Thyroid gland (tissue), 4 donors: ENCODE measurements around the gene RNASE1. TPM values are rescaled to one million over a fixed set of nuclear protein-coding genes. Genes with fewer than 3 reads are reported as not detected.
A peak's percentile ranks its signal among the peaks of the same experiment; 100 is the strongest.
"Not testable (repeated sequence)": the region's sequence is repeated elsewhere in the genome, so short reads cannot be mapped to it uniquely, and the experiment has no call there.

Source experiments
- DNase-seq, 2 donors: peaks; one replicate each; pipeline ENCODE4 v3.0.0-alpha.2; 2019
- H3K27ac ChIP-seq, 3 donors: fragments of 200-600 bp; sonication (generic); 1 replicate in 2 of 3; 2 replicates in 1 of 3; pipeline ENCODE4 v1.5.1; 2016 to 2019; ENCODE audit warnings: mild to moderate bottlenecking in 1 of 3, moderate library complexity in 1 of 3
- H3K27me3 ChIP-seq: fragments of 200-600 bp; sonication (generic); one replicate; pipeline ENCODE4 v1.5.1; 2019
- H3K36me3 ChIP-seq, 2 donors: fragments of 200-600 bp; sonication (generic); one replicate each; pipeline ENCODE4 v1.5.1; 2016 to 2019
- H3K4me1 ChIP-seq, 2 donors: fragments of 200-600 bp; sonication (generic); one replicate each; pipeline ENCODE4 v1.5.1; 2017 to 2019
- H3K4me3 ChIP-seq, 3 donors: fragments of 200-600 bp; sonication (generic); replicated peaks in 1 of 3; 1 replicate in 2 of 3; 2 replicates in 1 of 3; pipeline ENCODE4 v1.5.1; 2016; ENCODE audit warnings: mild to moderate bottlenecking in 1 of 3
- H3K9me3 ChIP-seq: fragments of 200-600 bp; sonication (generic); one replicate; pipeline ENCODE4 v1.5.1; 2017
- CTCF ChIP-seq, 6 experiments: fragments of 200-600 bp in 3 of 6; fragments of 450-650 bp in 3 of 6; sonication (generic) in 3 of 6; IDR thresholded peaks; one replicate each; pipeline ENCODE4 v1.5.1; 2016 to 2019; ENCODE audit warnings: antibody characterized with exemption in 6 of 6, mild to moderate bottlenecking in 2 of 6, inconsistent platforms in 1 of 6, moderate library complexity in 1 of 6
- POLR2A ChIP-seq, 2 donors: fragments of 450-650 bp; IDR thresholded peaks; one replicate each; pipeline ENCODE4 v1.6.1; 2017; ENCODE audit warnings: antibody characterized with exemption in 2 of 2, mild to moderate bottlenecking in 2 of 2, moderate library complexity in 1 of 2
- WGBS, 2 donors: methylation state at CpG; one replicate each; pipeline ENCODE4 v1.1.5; 2017; 5-methylcytosine and 5-hydroxymethylcytosine counted together
- intact Hi-C: fragments of 100-400 bp; cut with DNase I; formaldehyde crosslinking; loops from one replicate; pipeline ENCODE4 v1.15.1; 2023
- total RNA-seq, 4 donors: library from RNA; depleted of rRNA; stranded (reverse); fragments of >200 nt; gene quantifications; one replicate each; pipeline ENCODE4 v1.2.3, GENCODE V29; 2016

Gene RNASE1
- total RNA-seq, 4 donors from 2014 or later = 69.0 to 208 (median 133) TPM

DNA sequence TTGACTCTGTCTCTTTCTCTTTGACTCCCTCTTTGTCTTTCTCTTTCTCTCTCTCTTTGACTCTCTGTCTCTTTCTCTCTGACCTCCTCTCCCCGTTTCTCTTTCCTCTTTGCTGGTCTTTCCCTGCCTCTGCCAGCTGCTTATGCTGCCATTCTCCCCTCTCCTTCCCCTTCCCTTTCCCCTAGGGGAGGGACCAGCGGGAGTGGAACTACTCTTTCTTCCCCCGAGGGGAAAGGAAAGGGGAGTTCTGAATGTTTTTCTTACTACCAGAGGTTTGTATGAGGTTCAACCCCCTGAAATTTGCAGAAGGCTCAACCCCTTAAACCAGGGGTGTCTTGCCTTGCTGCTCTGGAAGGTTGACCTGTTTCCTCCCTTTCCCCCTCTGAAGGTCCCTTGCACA is 24.7 kb upstream of the RNASE1 start:
- no peaks in the 10 kb centered on the region for H3K27me3 ChIP-seq
- no peaks in the 10 kb centered on the region for H3K9me3 ChIP-seq
- no peaks in the 10 kb centered on the region for H3K36me3 ChIP-seq
- no peak overlapping the region for H3K4me3 ChIP-seq
- H3K27ac ChIP-seq = no peak overlapping the region
- DNase-seq = no peak
- no peaks in the 10 kb centered on the region for H3K4me1 ChIP-seq
- TF ChIP-seq CTCF (IDR thresholded peaks at IDR 0.05) (no peak), POLR2A (IDR thresholded peaks at IDR 0.05) (no peak)
- WGBS, 2 donors = 51 to 59% methylated on average over 3 of the region's 3 CpGs
- intact Hi-C loops = no loop called here

DNA sequence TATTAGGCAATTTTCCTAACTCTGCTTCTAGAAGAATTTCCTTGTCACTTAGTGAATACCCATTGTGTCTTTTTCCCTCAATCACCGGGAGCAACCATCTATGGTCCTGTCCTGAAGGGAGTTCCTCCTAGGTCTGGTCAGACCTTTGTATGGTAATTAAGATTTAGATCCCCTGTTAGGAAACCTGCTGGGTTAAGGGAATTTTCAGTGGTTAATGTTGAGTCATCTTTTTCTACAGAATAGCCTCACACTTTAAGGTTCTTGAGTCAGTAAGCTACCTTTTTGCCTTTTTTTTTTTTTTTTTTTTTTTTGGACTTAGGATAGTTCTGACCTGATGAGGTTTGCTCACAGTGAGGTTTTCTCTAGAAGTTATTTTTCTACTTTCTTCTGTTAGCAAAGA is 24.0 kb upstream of the RNASE1 start:
- DNase-seq, H3K9me3 ChIP-seq, H3K36me3 ChIP-seq, H3K4me3 ChIP-seq, H3K27ac ChIP-seq, H3K27me3 ChIP-seq, intact Hi-C loops, H3K4me1 ChIP-seq: not testable (repeated sequence)
- WGBS, 2 donors = 52 to 67% methylated on average over 1 of the region's 1 CpG

GRCh38 chr14:20823859-20824258 is 21.2 kb upstream of the RNASE1 start:
- Histone ChIP-seq H3K9me3 (no peaks in the 10 kb centered on the region), H3K27ac (no peak overlapping the region), H3K27me3 (no peaks in the 10 kb centered on the region), H3K4me3 (no peak overlapping the region), H3K36me3 (no peaks in the 10 kb centered on the region), H3K4me1 (no peaks in the 10 kb centered on the region)
- DNase-seq = no peak
- intact Hi-C loops = no loop called here
- 79 to 83% methylated on average over 8 of the region's 8 CpGs for WGBS, 2 donors
- no peak for TF ChIP-seq CTCF (IDR thresholded peaks at IDR 0.05)
- TF ChIP-seq POLR2A (IDR thresholded peaks at IDR 0.05) = no peak

GRCh38 chr14:20821521-20822108 is 19.0 kb upstream of the RNASE1 start:
- DNase-seq, H3K4me1 ChIP-seq, H3K4me3 ChIP-seq, H3K36me3 ChIP-seq, H3K9me3 ChIP-seq, H3K27me3 ChIP-seq, H3K27ac ChIP-seq, intact Hi-C loops: not testable (repeated sequence)
- 67 to 68% methylated on average over 3 of the region's 3 CpGs for whole genome bisulfite sequencing, 2 donors

DNA sequence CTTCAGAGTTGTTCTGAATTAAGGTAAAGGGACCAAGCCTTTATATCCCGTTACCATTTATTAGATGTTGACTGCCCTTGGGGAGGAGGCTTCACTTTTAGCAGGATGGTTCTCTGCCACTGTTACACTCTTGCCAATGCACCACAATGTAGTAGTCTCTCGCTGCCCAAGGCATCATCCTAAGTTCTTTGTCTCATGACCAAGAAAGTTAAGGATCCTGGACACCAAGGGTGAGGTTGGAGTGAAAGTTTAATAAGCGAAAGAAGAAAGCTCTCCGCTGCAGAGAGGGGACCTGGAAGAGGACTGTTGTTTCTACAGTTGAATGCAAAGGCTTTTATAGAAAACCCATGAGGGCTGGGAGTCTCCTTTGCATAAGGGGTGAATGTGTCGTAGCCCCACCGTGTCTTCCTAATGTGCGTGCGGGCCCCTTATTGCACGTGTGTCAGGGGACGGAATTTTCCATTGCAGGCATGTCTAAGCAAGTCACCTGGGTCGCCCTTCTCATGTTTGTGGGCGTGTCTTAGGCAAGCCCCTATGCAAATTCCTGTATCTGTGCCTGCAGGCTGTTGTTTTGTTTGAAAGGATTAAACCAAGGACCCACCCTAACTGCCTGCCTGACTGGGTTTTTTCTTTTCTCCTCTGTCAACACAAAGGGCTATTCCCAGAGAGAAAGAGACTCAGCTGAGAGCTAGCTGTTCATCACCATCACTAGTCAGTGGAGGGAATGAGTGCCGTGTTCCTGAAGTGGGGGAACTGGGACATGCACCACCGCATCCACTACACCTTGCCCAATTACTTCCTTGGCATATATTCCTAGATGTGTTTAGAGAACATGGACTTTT is 17.6 kb upstream of the RNASE1 start:
- Histone ChIP-seq H3K4me1 (no peaks in the 10 kb centered on the region), H3K36me3 (no peaks in the 10 kb centered on the region), H3K9me3 (no peaks in the 10 kb centered on the region), H3K27me3 (no peaks in the 10 kb centered on the region), H3K4me3 (no peak overlapping the region), H3K27ac (no peak overlapping the region)
- intact Hi-C loops = no loop called here
- no peak for DNase-seq
- WGBS, 2 donors = 77 to 85% methylated on average over 14 of the region's 14 CpGs
- TF ChIP-seq CTCF (IDR thresholded peaks at IDR 0.05) = no peak
- no peak for TF ChIP-seq POLR2A (IDR thresholded peaks at IDR 0.05)

DNA sequence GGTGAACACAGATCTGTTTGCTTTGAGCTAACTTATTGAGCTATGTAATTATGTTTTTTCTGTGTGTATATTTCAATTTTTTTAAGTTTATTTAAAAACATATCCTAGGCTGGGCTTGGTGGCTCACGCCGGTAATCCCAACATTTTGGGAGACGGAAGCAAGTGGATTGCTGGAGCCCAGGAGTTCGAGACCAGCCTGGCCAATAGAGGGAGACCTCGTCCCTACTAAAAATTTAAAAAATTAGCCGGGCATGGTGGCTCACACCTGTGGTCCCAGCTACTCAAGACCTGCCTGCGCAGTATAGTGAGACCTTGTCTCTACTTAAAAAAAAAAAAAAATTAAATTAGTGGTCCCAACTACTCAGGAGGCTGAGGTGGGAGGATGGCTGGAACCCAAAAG is 16.2 kb upstream of the RNASE1 start:
- TF ChIP-seq CTCF (IDR thresholded peaks at IDR 0.05) (peak in 1 of 6 experiments; percentile 9), POLR2A (IDR thresholded peaks at IDR 0.05) (no peak)
- no peaks in the 10 kb centered on the region for H3K27me3 ChIP-seq
- intact Hi-C loops = no loop called here
- H3K27ac ChIP-seq = no peak overlapping the region
- H3K4me1 ChIP-seq = no peaks in the 10 kb centered on the region
- no peak for DNase-seq
- H3K4me3 ChIP-seq = no peak overlapping the region
- 57 to 84% methylated on average over 7 of the region's 7 CpGs for WGBS, 2 donors
- no peaks in the 10 kb centered on the region for H3K9me3 ChIP-seq
- no peaks in the 10 kb centered on the region for H3K36me3 ChIP-seq

DNA sequence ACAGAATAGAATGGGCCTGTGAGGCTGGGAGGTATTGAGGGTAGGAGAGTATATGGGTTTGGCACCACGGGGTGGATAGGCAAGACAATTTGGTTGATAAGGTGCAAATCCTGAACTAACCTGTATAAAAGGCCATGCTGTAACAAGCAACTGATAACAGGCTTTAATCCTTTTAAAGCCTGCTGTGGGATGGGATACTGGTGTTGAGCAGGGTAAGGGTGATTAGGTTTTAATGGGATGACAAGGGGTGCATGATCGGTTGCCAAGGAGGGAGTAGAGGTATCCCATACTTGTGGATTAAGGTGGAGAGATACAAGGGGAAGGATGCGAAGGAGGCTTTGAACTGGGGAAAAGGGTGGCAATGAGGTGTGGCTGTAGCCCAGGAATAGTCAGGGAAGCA is 13.3 kb upstream of the RNASE1 start:
- H3K4me1 ChIP-seq, H3K27ac ChIP-seq, intact Hi-C loops, H3K4me3 ChIP-seq, DNase-seq, H3K9me3 ChIP-seq, H3K36me3 ChIP-seq, H3K27me3 ChIP-seq: not testable (repeated sequence)
- 59 to 60% methylated on average over 3 of the region's 3 CpGs for WGBS, 2 donors
